CD4-positive, alpha-beta T cell treated with Interleukin-17A for 4 hours (primary cell): ENCODE data around the gene CLSTN2.

Experiments used
- DNase-seq: peaks from one replicate; pipeline ENCODE4 v3.0.0-alpha.2; 2020; ENCODE audit warnings: mixed read lengths

Gene CLSTN2

GRCh38 chr3:140529096-140529495 lies 594.1 kb downstream of the CLSTN2 start:
- DNase-seq = no peak

GRCh38 chr3:140529558-140529957 lies 594.6 kb downstream of the CLSTN2 start:
- no peak for DNase-seq

GRCh38 chr3:140530131-140530530 lies 595.1 kb downstream of the CLSTN2 start:
- no peak for DNase-seq

- DNase-seq = no peak
These were observed 595.6 kb downstream of the CLSTN2 start for GRCh38 chr3:140530603-140531002.

GRCh38 chr3:140532793-140533330 lies 597.9 kb downstream of the CLSTN2 start:
- DNase-seq = no peak

- no peak for DNase-seq
These were observed 602.1 kb downstream of the CLSTN2 start for GRCh38 chr3:140536926-140537726.

GRCh38 chr3:140537727-140538082 lies 602.7 kb downstream of the CLSTN2 start:
- no peak for DNase-seq

GRCh38 chr3:140540262-140540661 lies 605.3 kb downstream of the CLSTN2 start:
- no peak for DNase-seq

GRCh38 chr3:140541975-140542653 lies 607.1 kb downstream of the CLSTN2 start:
- DNase-seq = no peak

GRCh38 chr3:140545197-140545596 lies 610.2 kb downstream of the CLSTN2 start:
- DNase-seq = no peak

- no peak for DNase-seq
These were observed 610.8 kb downstream of the CLSTN2 start for GRCh38 chr3:140545756-140546155.

GRCh38 chr3:140546649-140547048 lies 611.7 kb downstream of the CLSTN2 start:
- DNase-seq = no peak

GRCh38 chr3:140552403-140552802 lies 617.4 kb downstream of the CLSTN2 start:
- DNase-seq = no peak

GRCh38 chr3:140552898-140553297 lies 617.9 kb downstream of the CLSTN2 start:
- no peak for DNase-seq

GRCh38 chr3:140553591-140553990 lies 618.6 kb downstream of the CLSTN2 start:
- DNase-seq = no peak

GRCh38 chr3:140555666-140556065 lies 620.7 kb downstream of the CLSTN2 start:
- DNase-seq = no peak

GRCh38 chr3:140557476-140557875 lies 622.5 kb downstream of the CLSTN2 start:
- DNase-seq = no peak

- DNase-seq = no peak
These were observed 624.6 kb downstream of the CLSTN2 start for GRCh38 chr3:140559546-140559945.

GRCh38 chr3:140563206-140563760 lies 628.3 kb downstream of the CLSTN2 start:
- no peak for DNase-seq

GRCh38 chr3:140568131-140568530 lies 633.1 kb downstream of the CLSTN2 start:
- no peak for DNase-seq

GRCh38 chr3:140568842-140569520 lies 634.0 kb downstream of the CLSTN2 start:
- DNase-seq = no peak

- DNase-seq = no peak
These were observed 635.6 kb downstream of the CLSTN2 start for GRCh38 chr3:140570602-140571001.

GRCh38 chr3:140571836-140572235 lies 636.9 kb downstream of the CLSTN2 start:
- no peak for DNase-seq
